ENCODE measurements around the gene CAMK1D. TPM values are rescaled to one million over a fixed set of nuclear protein-coding genes. Genes with fewer than 3 reads are reported as not detected.
A peak's percentile ranks its signal among the peaks of the same experiment; 100 is the strongest.
"Not testable (repeated sequence)": the region's sequence is repeated elsewhere in the genome, so short reads cannot be mapped to it uniquely, and the experiment has no call there.

The CAMK1D gene
- 6.4 and 6.5 TPM in 2 replicates for total RNA-seq
- long read RNA-seq, partial matches to known transcripts: 2 of 7 reads
- long read RNA-seq, other reads (novel, unspliced or antisense): 5 of 7 reads

GRCh38 chr10:12348870-12349628, at the start of gene CAMK1D:
CAMK1D (plus strand) TSS chr10:12349547.
- DNase-seq (ENCODE audit: low read depth, low spot score): peak; percentile 58
- H3K9me3 Mint-ChIP-seq: no peaks in the 10 kb centered on the region
- H3K27ac Mint-ChIP-seq (ENCODE audit: unreplicated experiment): peak within 1 kb of the TSS; percentile 82
- TF ChIP-seq CTCF (conservative IDR thresholded peaks at IDR 0.05): peak; percentile 46
- H3K4me1 Mint-ChIP-seq: peaks cover 17% of the 10 kb centered on the region
- H3K36me3 Mint-ChIP-seq (ENCODE audit: low read depth): no peaks in the 10 kb centered on the region
- peaks cover 49% of the 10 kb centered on the region for H3K27me3 Mint-ChIP-seq (ENCODE audit: low read depth)
- H3K4me3 Mint-ChIP-seq: peak within 1 kb of the TSS; percentile 97

- H3K9me3 Mint-ChIP-seq; H3K27me3 Mint-ChIP-seq (ENCODE audit: low read depth); H3K4me1 Mint-ChIP-seq; H3K27ac Mint-ChIP-seq (ENCODE audit: unreplicated experiment); H3K36me3 Mint-ChIP-seq (ENCODE audit: low read depth); DNase-seq (ENCODE audit: low read depth, low spot score); H3K4me3 Mint-ChIP-seq: not testable (repeated sequence)
These were observed 48.3 kb upstream of the CAMK1D start for GRCh38 chr10:12301036-12301435.

GRCh38 chr10:12308057-12308456, 41.3 kb upstream of the CAMK1D start:
- TF ChIP-seq CTCF (conservative IDR thresholded peaks at IDR 0.05): no peak
- no peaks in the 10 kb centered on the region for H3K36me3 Mint-ChIP-seq (ENCODE audit: low read depth)
- H3K4me3 Mint-ChIP-seq: no peak overlapping the region
- H3K27me3 Mint-ChIP-seq (ENCODE audit: low read depth): no peaks in the 10 kb centered on the region
- H3K4me1 Mint-ChIP-seq: no peaks in the 10 kb centered on the region
- H3K27ac Mint-ChIP-seq (ENCODE audit: unreplicated experiment): no peak overlapping the region
- H3K9me3 Mint-ChIP-seq: peaks cover 2% of the 10 kb centered on the region
- DNase-seq (ENCODE audit: low read depth, low spot score): no peak

- Mint-ChIP-seq H3K4me3 (no peak overlapping the region), H3K36me3 (ENCODE audit: low read depth) (no peaks in the 10 kb centered on the region), H3K9me3 (peaks cover 2% of the 10 kb centered on the region), H3K4me1 (no peaks in the 10 kb centered on the region), H3K27ac (ENCODE audit: unreplicated experiment) (no peak overlapping the region), H3K27me3 (ENCODE audit: low read depth) (no peaks in the 10 kb centered on the region)
- no peak for TF ChIP-seq CTCF (conservative IDR thresholded peaks at IDR 0.05)
- DNase-seq (ENCODE audit: low read depth, low spot score): no peak
These were observed 40.5 kb upstream of the CAMK1D start for GRCh38 chr10:12308736-12309375.

GRCh38 chr10:12309783-12310182, 39.6 kb upstream of the CAMK1D start:
- not testable (repeated sequence) for H3K9me3 Mint-ChIP-seq; DNase-seq (ENCODE audit: low read depth, low spot score); H3K27me3 Mint-ChIP-seq (ENCODE audit: low read depth); H3K4me3 Mint-ChIP-seq; H3K27ac Mint-ChIP-seq (ENCODE audit: unreplicated experiment); H3K4me1 Mint-ChIP-seq; H3K36me3 Mint-ChIP-seq (ENCODE audit: low read depth)

- H3K36me3 Mint-ChIP-seq (ENCODE audit: low read depth): no peaks in the 10 kb centered on the region
- no peak overlapping the region for H3K27ac Mint-ChIP-seq (ENCODE audit: unreplicated experiment)
- no peak for TF ChIP-seq CTCF (conservative IDR thresholded peaks at IDR 0.05)
- H3K9me3 Mint-ChIP-seq: no peaks in the 10 kb centered on the region
- H3K4me1 Mint-ChIP-seq: no peaks in the 10 kb centered on the region
- DNase-seq (ENCODE audit: low read depth, low spot score): no peak
- no peaks in the 10 kb centered on the region for H3K27me3 Mint-ChIP-seq (ENCODE audit: low read depth)
- no peak overlapping the region for H3K4me3 Mint-ChIP-seq
These were observed 34.5 kb upstream of the CAMK1D start for GRCh38 chr10:12314836-12315235.

Data from neural crest cell (in vitro differentiated cells).